Fibroblast of skin of right biceps (primary cell): Measurements from ENCODE around the gene FBN1.

Experiments
- DNase-seq: peaks from one replicate; pipeline ENCODE4 v3.0.0-alpha.2; 2013

Gene FBN1

DNA sequence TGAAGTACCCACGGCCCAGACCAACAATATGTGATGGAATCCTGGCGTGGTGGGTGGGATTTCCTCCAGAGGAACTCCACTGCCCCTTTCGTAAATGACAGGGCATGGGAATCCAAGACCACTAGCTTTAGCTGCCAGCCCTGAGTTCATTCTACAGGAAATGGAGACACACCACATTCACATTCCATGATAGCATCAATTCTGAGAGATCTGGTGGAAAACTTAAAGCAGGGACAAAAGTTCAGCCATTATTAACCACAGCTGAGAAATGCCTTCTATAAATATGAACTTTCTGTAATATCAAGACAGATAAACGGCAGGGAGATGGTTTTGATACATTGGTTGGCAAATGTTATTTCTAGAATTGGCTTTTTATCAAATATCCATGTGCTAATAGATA is 98.2 kb downstream of the FBN1 start:
- peak; percentile 83 for DNase-seq

DNA sequence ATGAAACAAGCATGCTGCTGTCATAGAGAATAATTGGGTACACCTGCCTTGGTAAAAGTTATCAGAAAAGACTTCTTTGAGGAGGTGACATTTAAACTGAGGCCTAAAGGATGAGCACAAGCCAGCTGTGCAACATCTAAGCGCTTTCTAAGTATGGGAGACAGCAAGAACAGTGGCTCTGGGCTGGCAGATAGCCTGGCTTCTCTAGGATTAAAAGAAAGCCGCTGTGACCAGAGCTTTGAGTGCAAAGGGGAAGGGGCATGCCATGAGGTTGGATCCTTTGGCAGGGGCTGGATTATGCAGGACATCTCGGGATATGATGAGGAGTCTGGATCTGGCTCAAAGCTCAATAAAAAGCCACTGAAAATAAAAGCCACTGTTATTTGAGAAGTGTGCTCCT is 99.2 kb downstream of the FBN1 start:
- DNase-seq, result no peak

DNA sequence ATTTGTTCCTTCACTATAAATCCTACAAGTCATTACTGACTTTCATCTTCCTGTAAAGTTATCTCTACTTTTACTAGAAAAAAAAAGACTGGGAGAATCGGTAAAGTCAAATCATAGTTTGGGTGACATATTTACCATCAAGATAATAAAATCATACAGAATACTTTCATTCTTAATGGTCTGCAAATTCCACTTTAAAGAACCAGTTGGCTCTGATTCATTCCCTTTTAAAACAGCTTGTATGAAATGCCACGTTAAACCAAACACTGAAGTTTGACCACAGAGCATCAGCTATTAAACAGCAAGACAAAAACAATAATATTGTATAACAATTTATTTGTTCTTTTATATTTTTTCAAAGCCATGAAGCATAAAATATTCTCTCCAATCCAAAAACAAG is 100.7 kb downstream of the FBN1 start:
- DNase-seq, result peak; percentile 36

DNA sequence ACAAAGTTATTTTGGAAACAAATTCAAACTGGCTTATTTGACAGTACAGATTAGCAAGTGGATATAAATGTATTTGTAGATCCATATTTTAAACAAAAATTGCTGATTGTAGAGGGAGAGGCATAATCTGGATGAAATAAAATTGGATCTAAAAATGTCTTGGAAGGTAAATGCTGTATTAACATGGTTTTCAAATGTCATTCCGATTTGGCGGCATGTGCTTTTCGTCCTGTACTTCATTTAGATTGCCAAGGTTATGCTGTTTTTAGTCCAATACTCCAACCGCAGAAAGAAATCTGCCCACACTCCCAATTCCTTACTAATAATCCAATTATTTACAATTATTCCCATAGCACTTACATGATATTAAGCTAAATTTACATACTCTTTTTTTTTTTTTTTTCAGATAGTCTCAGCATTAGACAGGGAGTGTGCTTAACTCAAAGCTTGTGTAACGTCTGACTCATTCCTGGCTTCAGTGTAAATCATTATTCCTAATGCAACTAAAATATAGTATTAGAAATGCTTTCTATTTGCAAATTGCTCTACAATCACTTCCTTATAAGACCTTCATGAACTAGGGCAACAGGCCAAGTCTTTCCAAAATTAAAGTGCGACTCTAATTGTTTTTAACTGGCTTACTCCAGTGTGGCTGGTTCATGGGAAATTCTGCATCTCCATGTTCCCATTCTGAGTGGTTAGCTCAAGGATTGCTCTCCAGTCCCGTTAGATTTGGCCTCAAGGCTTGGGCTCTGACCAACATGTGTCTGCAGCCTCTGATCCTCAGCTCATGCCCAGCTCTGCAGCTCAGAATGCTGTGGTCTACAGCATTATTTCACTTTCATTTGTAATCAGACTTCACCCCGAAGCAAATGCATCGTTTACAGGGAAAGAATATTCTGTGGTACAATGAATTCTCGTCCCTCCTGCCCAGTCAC is 103.9 kb downstream of the FBN1 start:
- DNase-seq, result peak; percentile 85

DNA sequence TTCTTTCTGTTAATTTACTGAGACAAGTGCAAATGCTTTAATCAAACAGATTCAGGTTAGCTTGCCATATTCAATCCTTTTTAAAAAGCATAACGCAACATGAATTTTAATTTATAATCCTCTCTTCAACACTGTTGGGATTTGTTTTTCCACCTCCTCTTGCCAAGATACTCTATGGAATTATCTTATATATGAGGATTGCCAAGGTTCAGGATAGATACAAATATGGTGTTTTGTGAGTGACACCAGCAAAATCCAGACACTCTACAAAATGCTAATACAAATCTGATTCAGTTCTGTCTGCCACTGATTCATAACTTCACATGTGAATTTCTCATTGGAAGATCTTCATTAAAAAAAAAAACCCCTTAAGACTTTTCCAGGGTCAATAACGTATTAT is 104.8 kb downstream of the FBN1 start:
- no peak for DNase-seq

DNA sequence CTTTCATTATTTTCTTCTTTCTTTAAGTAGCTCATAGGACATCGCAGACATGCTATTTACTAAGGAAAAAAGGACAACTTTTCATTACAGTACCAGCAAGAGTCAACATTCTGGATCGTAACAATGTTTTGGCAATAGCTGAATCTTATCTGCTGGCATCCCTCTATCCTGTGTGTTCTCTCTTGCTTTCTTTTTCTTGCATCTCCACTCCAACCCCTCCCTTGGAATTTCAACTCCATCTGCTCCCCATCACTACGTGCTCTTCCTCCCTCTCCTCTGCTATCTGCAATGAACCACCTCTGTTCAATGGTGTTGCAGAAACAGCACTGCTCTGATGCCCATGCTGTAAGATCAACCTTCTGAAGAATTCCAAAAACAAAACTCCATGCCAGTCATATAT is 106.6 kb downstream of the FBN1 start:
- no peak for DNase-seq

DNA sequence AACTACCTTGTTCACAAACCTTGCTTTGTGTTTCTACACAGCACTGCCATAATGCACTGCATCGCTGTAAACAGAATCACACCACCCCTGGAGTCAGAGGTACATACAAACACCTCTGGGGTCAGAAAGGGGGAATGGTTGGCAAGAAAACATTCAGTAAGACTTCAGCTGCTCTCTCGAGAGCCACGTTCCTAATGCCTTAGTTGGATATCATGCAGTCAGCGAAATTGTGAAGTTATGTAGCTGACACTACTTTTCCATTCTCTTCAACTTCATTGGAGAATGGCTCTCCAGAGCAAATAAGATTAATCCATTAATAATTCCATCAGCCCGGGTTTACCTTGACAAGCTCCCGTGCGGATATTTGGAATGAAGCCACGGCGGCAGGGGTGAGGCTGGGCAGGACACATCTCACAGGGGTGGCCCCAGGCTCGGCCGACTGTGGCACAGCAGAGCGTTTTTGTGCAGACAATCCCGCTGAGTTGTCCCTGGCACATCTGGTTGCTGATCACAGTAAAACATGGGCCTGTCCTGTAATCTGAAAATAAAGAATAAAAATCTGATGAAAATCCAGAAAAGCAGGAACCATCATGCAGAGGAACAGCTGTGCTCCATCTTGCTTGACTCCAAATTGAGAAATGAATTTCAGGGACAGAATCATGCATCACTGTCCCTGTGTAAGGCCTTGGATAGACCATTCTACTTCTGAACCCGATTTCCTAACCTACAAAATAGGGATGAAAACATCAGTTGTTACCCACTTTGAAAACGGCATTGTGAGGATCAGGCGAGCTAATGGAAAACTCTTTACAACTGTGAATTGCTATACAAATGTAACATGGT is 108.0 kb downstream of the FBN1 start:
- peak; percentile 60 for DNase-seq

DNA sequence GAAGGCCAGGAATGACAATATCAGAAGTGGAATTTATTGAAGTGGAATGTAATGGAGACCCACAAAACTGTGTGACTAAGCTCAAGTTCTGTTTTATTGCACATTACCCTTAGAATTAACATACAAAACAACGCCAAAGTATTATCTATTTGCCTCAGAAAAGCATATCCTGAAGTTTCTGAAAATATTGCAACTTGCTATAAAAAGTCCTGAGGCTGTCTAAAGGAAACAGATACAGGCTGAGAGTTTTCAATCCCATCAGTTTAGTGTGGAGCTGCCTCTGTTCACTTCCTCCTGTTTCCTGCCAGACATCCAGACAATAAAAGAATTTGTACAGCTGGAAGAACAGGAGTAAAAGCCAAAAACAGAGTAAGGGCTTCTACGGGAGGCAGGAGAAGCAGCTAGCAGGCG is 108.8 kb downstream of the FBN1 start:
- DNase-seq, result peak; percentile 75

DNA sequence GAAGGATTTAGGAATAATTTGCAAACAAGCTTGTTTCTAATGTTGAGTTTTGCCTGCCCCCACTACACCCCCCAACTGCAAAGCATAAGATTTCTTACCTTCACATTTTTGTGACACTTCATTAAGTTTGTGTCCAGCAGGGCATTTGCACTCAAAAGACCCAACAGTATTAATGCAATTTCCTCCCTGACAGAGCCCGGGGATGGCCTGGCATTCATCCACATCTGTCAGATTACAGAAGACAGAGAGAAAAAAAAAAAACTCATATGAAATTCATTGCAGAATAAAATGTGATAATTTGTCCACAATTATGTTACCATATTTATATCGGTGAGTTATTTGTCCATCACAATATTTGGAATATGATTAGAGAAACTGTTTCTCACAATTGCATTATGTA is 111.5 kb downstream of the FBN1 start:
- DNase-seq, result peak; percentile 30

DNA sequence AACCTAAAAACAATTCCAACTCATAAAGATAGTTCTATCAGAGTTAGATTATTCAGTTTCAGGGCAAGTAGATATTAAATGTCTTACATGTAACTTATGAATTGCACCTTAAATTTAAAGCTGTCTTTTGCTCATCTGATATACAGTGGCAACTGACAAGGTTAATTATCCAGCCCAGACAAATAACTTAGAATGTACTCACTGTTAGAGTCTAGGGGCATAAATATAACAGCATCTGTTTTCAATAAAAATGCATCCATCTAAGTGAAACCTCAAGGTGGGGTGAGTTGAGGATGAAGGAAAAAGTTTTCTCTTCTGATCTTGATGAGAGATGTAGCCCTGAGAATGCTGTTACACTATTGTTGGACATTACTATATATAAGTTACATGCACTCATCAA is 112.6 kb downstream of the FBN1 start:
- DNase-seq, result peak; percentile 65

DNA sequence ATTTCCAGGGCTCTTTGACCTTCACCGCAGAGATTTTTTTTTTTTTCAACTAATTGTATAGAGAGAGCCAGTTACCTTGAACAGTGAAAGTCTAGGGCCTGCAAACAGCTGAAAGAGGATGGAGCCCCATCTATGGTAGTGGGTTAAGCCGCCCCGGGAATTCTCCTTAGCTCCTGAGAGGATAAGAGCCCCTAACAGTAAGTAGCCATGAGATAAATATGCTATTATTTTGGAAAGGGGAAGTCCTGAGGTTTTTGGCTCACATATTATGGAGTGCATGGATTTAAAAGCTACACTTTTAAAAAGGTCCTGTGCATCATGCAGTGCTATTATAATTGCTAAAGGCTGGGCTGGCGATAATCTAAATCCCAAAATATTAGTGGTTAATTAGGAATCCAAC is 115.0 kb downstream of the FBN1 start:
- DNase-seq, result no peak

DNA sequence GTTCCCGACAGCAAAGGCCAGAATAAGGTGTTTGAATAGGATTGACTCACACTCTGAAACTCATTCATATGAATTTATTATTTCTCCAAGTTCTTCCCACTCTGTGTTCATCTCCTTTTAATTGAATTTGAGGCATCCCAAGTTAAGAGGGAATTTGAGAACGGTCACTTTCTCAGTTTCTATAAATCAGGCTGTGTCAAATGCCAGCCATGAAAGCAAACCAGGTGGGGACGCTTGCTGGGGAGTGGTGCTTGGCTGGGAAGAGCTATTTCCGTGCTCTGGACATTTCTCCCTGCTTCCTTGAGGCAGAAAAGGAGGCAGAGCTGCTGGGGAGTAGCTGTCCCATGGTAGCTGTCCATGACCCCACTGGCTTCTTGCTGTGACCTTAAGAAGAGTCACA is 116.6 kb downstream of the FBN1 start:
- DNase-seq, result no peak

DNA sequence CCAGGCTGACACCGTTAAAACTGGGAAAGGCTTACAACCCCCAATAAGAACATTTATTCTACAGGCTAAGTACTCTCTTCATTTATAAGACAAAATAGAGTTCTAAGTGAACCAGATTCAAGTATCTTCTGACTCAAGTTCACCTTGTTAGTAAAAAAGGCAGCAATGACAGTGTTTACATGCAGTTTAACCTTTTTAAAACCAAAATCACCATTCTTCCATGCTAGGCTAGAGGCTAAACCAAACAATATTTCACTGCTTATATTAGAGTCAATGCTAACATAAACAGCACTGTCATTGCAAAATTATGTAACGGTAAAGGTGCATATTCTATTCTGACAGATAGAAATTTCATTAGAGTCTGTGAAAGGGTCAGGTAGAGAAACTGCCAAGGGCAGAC is 118.0 kb downstream of the FBN1 start:
- DNase-seq, result no peak

DNA sequence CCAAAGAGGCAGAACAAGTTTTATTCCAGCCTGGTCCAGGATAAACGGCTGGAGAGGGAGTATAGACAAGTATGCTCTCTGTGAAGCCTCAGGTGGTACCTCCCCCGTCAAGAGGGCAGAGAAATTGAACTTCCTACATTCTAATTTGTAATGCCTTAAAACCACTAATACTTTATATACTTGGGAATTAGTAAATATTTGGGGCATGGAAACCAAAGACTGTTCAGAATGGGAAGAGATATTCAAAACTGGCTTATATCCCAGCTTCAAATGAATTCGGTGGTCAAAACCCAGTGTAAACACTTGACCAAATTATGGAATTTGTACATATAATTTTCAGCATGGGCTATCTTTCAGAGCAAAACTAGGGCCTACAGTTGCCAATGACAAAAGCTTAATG is 122.6 kb downstream of the FBN1 start:
- no peak for DNase-seq

DNA sequence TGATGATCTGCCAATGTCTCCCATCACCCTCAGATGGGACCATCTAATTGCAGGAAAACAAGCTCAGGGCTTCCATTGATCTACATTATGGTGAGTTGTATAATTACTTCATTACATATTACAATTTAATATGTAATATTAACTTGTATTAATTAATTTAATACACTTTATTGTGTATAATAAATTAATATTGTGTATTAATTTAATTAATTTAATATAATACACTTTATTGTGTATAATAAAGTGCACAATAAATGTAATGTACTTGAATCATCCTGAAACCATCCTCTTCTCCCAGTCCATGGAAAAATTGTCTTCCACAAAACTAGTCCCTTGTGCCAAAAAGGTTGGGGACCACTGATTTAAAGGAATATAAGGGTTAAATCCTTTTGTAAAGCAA is 123.4 kb downstream of the FBN1 start:
- DNase-seq, result no peak

DNA sequence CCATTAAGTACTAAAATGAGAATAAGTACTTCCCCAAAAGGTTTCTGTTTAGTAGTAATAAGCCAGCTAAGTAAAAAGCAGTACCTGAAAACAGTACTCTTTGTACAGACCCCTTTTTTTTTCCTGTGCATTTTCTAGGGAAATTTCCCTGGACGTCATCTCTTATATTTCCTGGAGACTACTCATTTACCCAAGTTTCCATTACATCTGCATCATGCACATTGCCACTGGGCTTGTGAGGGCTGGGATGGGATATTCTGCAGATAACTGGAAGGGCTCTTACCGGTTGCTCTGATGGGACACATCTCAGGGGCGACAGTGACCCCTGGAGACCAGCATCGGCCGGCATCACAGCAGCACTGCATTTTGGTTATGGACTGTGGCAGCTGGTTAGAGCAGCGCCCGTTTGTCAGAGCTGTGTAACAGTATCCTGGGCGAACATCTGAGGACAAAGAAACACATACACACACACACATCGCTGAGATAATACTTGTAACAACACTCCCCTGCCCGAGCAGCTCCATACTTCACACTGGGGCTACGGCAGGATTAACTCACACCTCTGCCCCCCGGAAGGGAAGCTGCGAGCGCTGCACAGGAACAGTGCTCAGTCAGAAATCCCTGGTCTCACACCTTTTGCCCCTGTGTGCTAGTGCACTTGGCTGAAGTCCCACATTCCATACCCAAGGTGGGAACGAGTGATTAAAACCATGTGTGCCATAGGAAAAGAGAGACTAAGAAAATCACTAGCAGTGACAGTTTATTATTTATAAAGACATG is 124.9 kb downstream of the FBN1 start:
- no peak for DNase-seq

DNA sequence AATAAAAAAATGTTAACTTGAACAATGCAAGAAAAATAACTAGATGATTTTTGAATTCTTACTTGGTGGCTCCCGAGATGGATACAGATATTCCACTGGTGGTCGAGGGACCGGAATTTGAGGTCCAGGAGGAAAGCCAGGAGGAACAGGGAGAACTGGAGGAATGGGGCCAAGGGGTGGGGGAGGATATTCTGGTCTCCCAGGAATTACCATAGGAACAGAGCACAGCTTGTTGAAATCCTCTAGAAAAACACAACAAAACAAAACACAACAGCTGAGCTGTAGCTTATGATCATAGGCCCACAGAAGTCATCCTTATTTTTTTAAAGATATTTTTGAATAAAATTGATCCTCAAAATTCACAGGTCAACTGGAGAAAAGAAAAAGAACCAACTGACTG is 129.4 kb downstream of the FBN1 start:
- no peak for DNase-seq

DNA sequence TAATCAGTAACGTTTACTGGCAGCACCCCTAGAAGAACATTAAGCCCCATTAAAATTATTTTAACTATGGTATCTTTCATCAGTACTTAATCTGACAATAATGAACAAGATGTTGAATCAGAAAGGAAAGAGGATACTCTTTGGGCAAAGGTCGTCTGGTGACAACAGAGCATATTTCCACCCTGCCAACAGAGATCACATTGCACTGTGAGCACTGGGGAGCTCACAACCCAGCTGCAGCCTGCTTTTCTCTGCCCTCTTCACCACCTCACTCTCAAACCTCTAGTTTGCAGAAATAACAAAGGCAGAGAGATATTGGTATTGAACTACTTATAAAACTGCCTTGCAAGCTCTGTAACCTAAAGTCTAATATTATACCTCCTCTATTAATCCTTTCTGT is 130.0 kb downstream of the FBN1 start:
- DNase-seq, result no peak

DNA sequence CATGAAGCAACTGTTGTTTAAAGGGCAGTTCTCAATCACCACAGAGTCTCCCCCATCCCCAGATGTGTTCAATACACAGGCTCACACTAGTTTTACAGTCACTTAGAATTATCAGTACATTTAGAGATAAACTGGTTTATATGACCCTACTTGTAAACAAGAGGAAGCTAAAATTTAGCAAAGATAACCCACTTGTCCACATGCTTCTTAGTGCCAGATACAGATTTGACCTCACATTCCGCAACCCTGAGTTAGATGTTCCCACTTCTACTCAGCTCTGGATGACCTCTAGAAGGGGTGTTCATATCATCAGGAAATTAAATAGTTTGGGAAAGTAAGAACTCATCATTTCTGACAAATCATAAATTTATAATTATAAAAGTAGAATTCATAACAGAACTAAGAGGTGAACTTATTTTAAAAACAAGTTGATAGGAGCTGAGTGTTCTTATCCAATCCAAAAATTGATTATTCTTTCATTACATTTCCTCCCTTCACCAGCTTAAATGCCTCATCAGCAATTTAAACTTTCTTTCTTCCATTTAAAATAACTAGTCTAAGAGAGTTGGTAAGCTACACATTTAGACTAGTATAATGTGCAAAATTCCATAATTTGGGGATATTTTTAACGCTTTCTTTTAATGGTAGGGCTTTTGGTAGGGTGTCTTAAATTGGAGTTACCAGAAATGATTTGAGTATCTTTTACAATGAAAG is 131.2 kb downstream of the FBN1 start:
- no peak for DNase-seq

DNA sequence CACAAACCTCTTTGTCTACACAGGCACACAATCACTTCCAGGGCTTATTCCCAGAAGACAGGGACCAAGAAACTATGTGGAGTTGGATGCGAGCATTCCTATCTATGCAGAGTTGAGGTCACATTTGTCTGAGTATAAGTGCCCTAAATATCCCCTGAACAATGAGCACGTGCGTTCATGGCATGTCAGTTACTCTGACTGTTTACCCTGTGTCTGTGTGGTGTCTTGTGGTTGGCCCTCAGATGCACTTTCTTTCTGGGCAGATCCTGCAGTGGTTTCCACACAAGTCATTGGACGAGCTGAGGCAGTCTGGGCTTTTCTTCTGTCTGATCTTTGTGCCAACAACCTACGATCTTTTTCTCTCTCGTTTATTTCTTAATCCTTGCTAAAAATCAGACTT is 134.5 kb downstream of the FBN1 start:
- no peak for DNase-seq

DNA sequence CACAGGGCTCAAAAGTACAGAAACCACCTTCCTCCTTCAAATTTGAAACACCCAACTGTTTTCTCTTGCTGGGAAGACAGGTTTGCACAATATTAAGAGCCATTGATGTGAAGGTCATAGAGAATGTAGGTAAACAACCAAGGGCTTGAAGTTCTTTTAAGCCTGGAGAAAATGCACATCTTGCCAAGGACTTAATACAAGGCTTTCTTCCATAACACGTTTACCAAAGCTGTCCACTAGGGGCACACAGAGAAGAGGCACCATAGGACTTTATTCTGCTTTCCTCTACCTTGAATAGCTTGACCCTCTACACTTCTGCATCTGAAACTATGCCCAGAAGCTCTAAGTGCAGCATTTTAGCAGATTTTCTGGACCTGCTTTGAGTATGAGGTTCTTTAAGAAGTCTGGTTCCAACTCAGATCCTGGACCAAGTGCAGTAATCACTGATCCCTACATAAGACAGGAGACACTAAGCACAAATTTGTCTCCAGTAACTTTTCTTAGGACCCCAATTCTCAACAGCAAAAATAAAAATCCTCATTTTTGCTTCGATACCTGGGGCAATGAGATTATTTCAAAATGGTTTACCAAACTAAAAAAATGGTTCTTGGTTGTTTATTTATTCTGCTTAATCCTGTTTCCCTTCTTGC is 138.0 kb downstream of the FBN1 start:
- DNase-seq, result peak; percentile 60

DNA sequence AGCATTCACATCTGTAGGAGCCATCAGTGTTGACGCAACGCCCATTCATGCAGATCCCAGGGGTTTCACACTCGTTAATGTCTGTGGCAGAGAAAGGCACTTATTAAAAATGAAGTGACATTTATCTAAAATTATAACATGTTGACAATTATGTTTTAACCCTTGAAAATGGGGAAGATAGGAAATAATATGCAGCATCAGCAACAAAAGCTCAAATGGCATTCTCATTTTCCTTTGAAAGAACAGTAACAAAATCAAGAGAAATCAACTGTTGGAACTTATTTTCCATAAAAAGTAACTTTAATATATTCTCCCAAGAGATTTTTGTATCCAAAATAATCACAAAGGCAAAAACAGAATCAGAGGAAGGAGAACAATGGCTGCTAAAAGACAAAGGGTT is 140.4 kb downstream of the FBN1 start:
- no peak for DNase-seq
